K562 treated with DMSO at 1 percent for 24 hours (cell line): ENCODE measurements around the gene PLA2G4F. TPM values are rescaled to one million over a fixed set of nuclear protein-coding genes. Genes with fewer than 3 reads are reported as not detected.

Experiments used
- total RNA-seq: library from RNA; unstranded; fragments of 300-600 nt; gene quantifications from 2 replicates; pipeline ENCODE4 v1.2.3, GENCODE V29; 2022; ENCODE audit warnings: low read depth; ENCODE audit not compliant: insufficient read depth

PLA2G4F gene
- total RNA-seq: not detected in 2 replicates

GRCh38 chr15:42156243-42156922 is at the start of gene PLA2G4F:
Gene PLA2G4F, minus strand, starts transcription at chr15:42156636. Its CDS starts 87 bp downstream, at chr15:42156549.

GRCh38 chr15:42094512-42094963 is 61.9 kb downstream of the PLA2G4F start, which contains the start of gene PLA2G4D:
Gene PLA2G4D, minus strand, starts transcription at chr15:42094562. Its CDS starts 103 bp downstream, at chr15:42094459.

Other genes with a start within 250 kb of the PLA2G4F start
- 8.1 and 10.4 TPM in 2 replicates for gene EHD4, start 184.1 kb downstream of the PLA2G4F start, total RNA-seq
- gene PLA2G4E, start 135.6 kb downstream of the PLA2G4F start, total RNA-seq: not detected in 2 replicates
- not detected in 2 replicates for gene PLA2G4D, start 62.1 kb downstream of the PLA2G4F start, total RNA-seq
- gene VPS39, start 51.7 kb upstream of the PLA2G4F start, total RNA-seq: 38.7 and 41.8 TPM in 2 replicates
- gene GANC, start 116.6 kb upstream of the PLA2G4F start, total RNA-seq: 8.2 and 12.5 TPM in 2 replicates
- gene TMEM87A, start 116.8 kb upstream of the PLA2G4F start, total RNA-seq: 15.7 and 19.0 TPM in 2 replicates
- 0.79 TPM in 1 of 2 replicates, not detected in the other for gene CAPN3, start 202.9 kb upstream of the PLA2G4F start, total RNA-seq